DMS53 (cell line): ENCODE results near the gene CPEB2.

Experiments used
- DNase-seq: peaks from one replicate; lab custom pipeline; 2025; lab: John Stamatoyannopoulos, UW

CPEB2 gene

GRCh38 chr4:15118292-15118691, 116.0 kb downstream of the CPEB2 start:
- DNase-seq = no peak
